Measurements from ENCODE around the gene ZP2. TPM values are rescaled to one million over a fixed set of nuclear protein-coding genes. Genes with fewer than 3 reads are reported as not detected.
A peak's percentile ranks its signal among the peaks of the same experiment; 100 is the strongest.
"Not testable (repeated sequence)": the region's sequence is repeated elsewhere in the genome, so short reads cannot be mapped to it uniquely, and the experiment has no call there.

Gene ZP2
- total RNA-seq, 2 experiments from 2014 or later = not detected

- Mint-ChIP-seq H3K9me3 (ENCODE audit: low read depth) (no peaks in the 10 kb centered on the region), H3K27ac (no peak overlapping the region), H3K4me3 (no peak overlapping the region), H3K4me1 (peaks cover 18% of the 10 kb centered on the region), H3K36me3 (peaks cover 11% of the 10 kb centered on the region), H3K27me3 (no peaks in the 10 kb centered on the region)
- ATAC-seq (no peak), DNase-seq (no peak)
- CTCF ChIA-PET = no interaction called here
Observed at GRCh38 chr16:21162661-21163151, 48.7 kb downstream of the ZP2 start.

GRCh38 chr16:21161211-21161610 lies 50.2 kb downstream of the ZP2 start:
- no peak for ATAC-seq
- no peaks in the 10 kb centered on the region for H3K9me3 Mint-ChIP-seq (ENCODE audit: low read depth)
- DNase-seq = no peak
- no peak overlapping the region for H3K27ac Mint-ChIP-seq
- H3K27me3 Mint-ChIP-seq = no peaks in the 10 kb centered on the region
- peaks cover 11% of the 10 kb centered on the region for H3K36me3 Mint-ChIP-seq
- no peak overlapping the region for H3K4me3 Mint-ChIP-seq
- CTCF ChIA-PET = no interaction called here
- H3K4me1 Mint-ChIP-seq = peaks cover 20% of the 10 kb centered on the region

GRCh38 chr16:21160276-21160675 lies 51.1 kb downstream of the ZP2 start:
- no peaks in the 10 kb centered on the region for H3K27me3 Mint-ChIP-seq
- H3K4me3 Mint-ChIP-seq = no peak overlapping the region
- no peaks in the 10 kb centered on the region for H3K9me3 Mint-ChIP-seq (ENCODE audit: low read depth)
- CTCF ChIA-PET = interaction anchor here (1.7 kb wide), 1 partner anchor 119 kb away, joined by 3 read pairs; no protein-coding TSS in a partner anchor
- DNase-seq = no peak
- H3K27ac Mint-ChIP-seq = no peak overlapping the region
- peaks cover 20% of the 10 kb centered on the region for H3K4me1 Mint-ChIP-seq
- H3K36me3 Mint-ChIP-seq = peaks cover 11% of the 10 kb centered on the region
- ATAC-seq = no peak

GRCh38 chr16:21159281-21159951 lies 52.0 kb downstream of the ZP2 start:
- Mint-ChIP-seq H3K9me3 (ENCODE audit: low read depth) (no peaks in the 10 kb centered on the region), H3K36me3 (peaks cover 11% of the 10 kb centered on the region)
- DNase-seq = peak; percentile 41

GRCh38 chr16:21158208-21159110 lies 52.9 kb downstream of the ZP2 start, which contains the start of gene LDAF1:
Gene LDAF1, plus strand, starts transcription at chr16:21158674. Its CDS starts 2,509 bp downstream, at chr16:21161183.
- peak; percentile 99 for ATAC-seq
- H3K27me3 Mint-ChIP-seq = no peaks in the 10 kb centered on the region
- H3K4me3 Mint-ChIP-seq = peak within 1 kb of the TSS; percentile 81
- peak; percentile 86 for DNase-seq
- peak within 1 kb of the TSS; percentile 69 for H3K27ac Mint-ChIP-seq
- H3K36me3 Mint-ChIP-seq = peaks cover 11% of the 10 kb centered on the region
- H3K9me3 Mint-ChIP-seq (ENCODE audit: low read depth) = no peaks in the 10 kb centered on the region
- H3K4me1 Mint-ChIP-seq = peaks cover 20% of the 10 kb centered on the region
- CTCF ChIA-PET = interaction anchor here (0.6 to 3.1 kb wide), 10 partner anchors 8 to 1163 kb away, joined by 3 to 11 read pairs (median 3); partner anchors contain the start of gene THUMPD1

More at GRCh38 chr16:21159281-21159951, 52.0 kb downstream of the ZP2 start:
- Mint-ChIP-seq H3K4me1 (peaks cover 20% of the 10 kb centered on the region), H3K4me3 (peak overlapping the region; percentile 81), H3K27ac (no peak overlapping the region), H3K27me3 (no peaks in the 10 kb centered on the region)
- no peak for ATAC-seq
- CTCF ChIA-PET = interaction anchor here (0.6 to 3.1 kb wide), 6 partner anchors 10 to 418 kb away, joined by 3 to 11 read pairs (median 3); partner anchors contain the start of gene THUMPD1

- Mint-ChIP-seq H3K36me3 (peaks cover 7% of the 10 kb centered on the region), H3K27ac (no peak overlapping the region), H3K27me3 (no peaks in the 10 kb centered on the region), H3K4me3 (no peak overlapping the region), H3K9me3 (ENCODE audit: low read depth) (no peaks in the 10 kb centered on the region), H3K4me1 (peaks cover 20% of the 10 kb centered on the region)
- DNase-seq (no peak), ATAC-seq (no peak)
- CTCF ChIA-PET = interaction anchor here (0.6 to 3.1 kb wide), 14 partner anchors 9 to 1164 kb away, joined by 3 to 11 read pairs (median 3); no protein-coding TSS in a partner anchor
Observed at GRCh38 chr16:21157632-21158031, 53.7 kb downstream of the ZP2 start.

- H3K27ac Mint-ChIP-seq = no peak overlapping the region
- ATAC-seq (no peak), DNase-seq (no peak)
- peaks cover 5% of the 10 kb centered on the region for H3K36me3 Mint-ChIP-seq
- H3K9me3 Mint-ChIP-seq (ENCODE audit: low read depth) = no peaks in the 10 kb centered on the region
- CTCF ChIA-PET = interaction anchor here (0.6 to 3.1 kb wide), 17 partner anchors 10 to 1164 kb away, joined by 3 to 11 read pairs (median 3); no protein-coding TSS in a partner anchor
- no peaks in the 10 kb centered on the region for H3K27me3 Mint-ChIP-seq
- H3K4me1 Mint-ChIP-seq = peaks cover 20% of the 10 kb centered on the region
- H3K4me3 Mint-ChIP-seq = no peak overlapping the region
Observed at GRCh38 chr16:21156767-21157467, 54.5 kb downstream of the ZP2 start.

GRCh38 chr16:21156011-21156410 lies 55.4 kb downstream of the ZP2 start:
- not testable (repeated sequence) for H3K36me3 Mint-ChIP-seq; H3K27me3 Mint-ChIP-seq; ATAC-seq; H3K27ac Mint-ChIP-seq; DNase-seq; H3K9me3 Mint-ChIP-seq (ENCODE audit: low read depth); H3K4me3 Mint-ChIP-seq
- peaks cover 20% of the 10 kb centered on the region for H3K4me1 Mint-ChIP-seq
- CTCF ChIA-PET = interaction anchor here (0.8 to 1.2 kb wide), 2 partner anchors 33 to 177 kb away, joined by 3 read pairs; no protein-coding TSS in a partner anchor

- H3K4me1 Mint-ChIP-seq; H3K4me3 Mint-ChIP-seq; H3K9me3 Mint-ChIP-seq (ENCODE audit: low read depth); CTCF ChIA-PET; H3K27ac Mint-ChIP-seq; ATAC-seq; H3K36me3 Mint-ChIP-seq; DNase-seq: not testable (repeated sequence)
- peaks cover 23% of the 10 kb centered on the region for H3K27me3 Mint-ChIP-seq
Observed at GRCh38 chr16:21153124-21153729, 58.1 kb downstream of the ZP2 start.

GRCh38 chr16:21152160-21153030 lies 59.0 kb downstream of the ZP2 start:
- H3K4me1 Mint-ChIP-seq; ATAC-seq; H3K27ac Mint-ChIP-seq; H3K4me3 Mint-ChIP-seq; CTCF ChIA-PET; H3K36me3 Mint-ChIP-seq; H3K9me3 Mint-ChIP-seq (ENCODE audit: low read depth); DNase-seq: not testable (repeated sequence)
- H3K27me3 Mint-ChIP-seq = peaks cover 28% of the 10 kb centered on the region

GRCh38 chr16:21150375-21151001 lies 60.9 kb downstream of the ZP2 start, which contains the start of gene DNAH3:
Gene DNAH3, minus strand, starts transcription at chr16:21150846. Its CDS starts 527 bp downstream, at chr16:21150319.
- Mint-ChIP-seq H3K27me3 (peaks cover 32% of the 10 kb centered on the region), H3K9me3 (ENCODE audit: low read depth) (no peaks in the 10 kb centered on the region), H3K4me3 (no peak within 1 kb of the TSS), H3K36me3 (no peaks in the 10 kb centered on the region), H3K27ac (no peak within 1 kb of the TSS), H3K4me1 (no peaks in the 10 kb centered on the region)
- CTCF ChIA-PET = interaction anchor here (0.8 kb wide), 1 partner anchor 27 kb away, joined by 4 read pairs; no protein-coding TSS in a partner anchor
- ATAC-seq (no peak), DNase-seq (no peak)

All from activated CD8-positive, alpha-beta memory T cell treated with anti-CD3 and anti-CD28 coated beads, Interleukin-2, amount 10 ng/mL, durations not matched to agents 7 days and 5 days (primary cell).